GM19397 (cell line): ENCODE measurements around the gene PPP2R2B.

Source experiments
- ATAC-seq: cut with Tn5 transposase; IDR thresholded peaks from one replicate; pipeline ENCODE4 v1.9.1; 2021; ENCODE audit warnings: mild to moderate bottlenecking, moderate library complexity; ENCODE audit not compliant: unreplicated experiment

The PPP2R2B gene

GRCh38 chr5:146667633-146668272, 210.8 kb downstream of the PPP2R2B start:
- ATAC-seq: no peak

GRCh38 chr5:146662229-146662628, 216.3 kb downstream of the PPP2R2B start:
- no peak for ATAC-seq

- no peak for ATAC-seq
Observed at GRCh38 chr5:146660376-146660960, 218.1 kb downstream of the PPP2R2B start.

GRCh38 chr5:146659961-146660360, 218.6 kb downstream of the PPP2R2B start:
- ATAC-seq: no peak

GRCh38 chr5:146656703-146657102, 221.9 kb downstream of the PPP2R2B start:
- ATAC-seq: no peak

GRCh38 chr5:146653560-146653959, 225.0 kb downstream of the PPP2R2B start:
- ATAC-seq: no peak

GRCh38 chr5:146652547-146652946, 226.0 kb downstream of the PPP2R2B start:
- ATAC-seq: no peak

GRCh38 chr5:146647656-146648199, 230.8 kb downstream of the PPP2R2B start:
- no peak for ATAC-seq

- no peak for ATAC-seq
Observed at GRCh38 chr5:146646441-146646840, 232.1 kb downstream of the PPP2R2B start.

- ATAC-seq: no peak
Observed at GRCh38 chr5:146645342-146645741, 233.2 kb downstream of the PPP2R2B start.

GRCh38 chr5:146644831-146645230, 233.7 kb downstream of the PPP2R2B start:
- ATAC-seq: no peak

GRCh38 chr5:146643776-146644175, 234.8 kb downstream of the PPP2R2B start:
- no peak for ATAC-seq

GRCh38 chr5:146642410-146642809, 236.1 kb downstream of the PPP2R2B start:
- ATAC-seq: no peak

GRCh38 chr5:146641941-146642340, 236.6 kb downstream of the PPP2R2B start:
- ATAC-seq: no peak

GRCh38 chr5:146640285-146640896, 238.2 kb downstream of the PPP2R2B start:
- no peak for ATAC-seq

GRCh38 chr5:146635443-146635842, 243.1 kb downstream of the PPP2R2B start:
- ATAC-seq: no peak

- ATAC-seq: no peak
Observed at GRCh38 chr5:146633323-146633764, 245.2 kb downstream of the PPP2R2B start.

- no peak for ATAC-seq
Observed at GRCh38 chr5:146632620-146633322, 245.8 kb downstream of the PPP2R2B start.

GRCh38 chr5:146630472-146630871, 248.1 kb downstream of the PPP2R2B start:
- no peak for ATAC-seq

- ATAC-seq: no peak
Observed at GRCh38 chr5:146628950-146629349, 249.6 kb downstream of the PPP2R2B start.

- no peak for ATAC-seq
Observed at GRCh38 chr5:146626936-146627335, 251.6 kb downstream of the PPP2R2B start.
